CD4-positive, alpha-beta memory T cell (primary cell): Measurements from ENCODE around the gene AMOTL2. TPM values are rescaled to one million over a fixed set of nuclear protein-coding genes. Genes with fewer than 3 reads are reported as not detected.

Experiments used
- CTCF ChIA-PET: fragments of 350-600 bp; sonication (Branson Sonifier 250); formaldehyde crosslinking; loops from one replicate; lab custom pipeline; 2021; ENCODE audit warnings: inconsistent platforms; ENCODE audit not compliant: partially characterized antibody; lab: Charles Lee
- POLR2A ChIA-PET: fragments of 350-600 bp; sonication (Branson Sonifier 250); formaldehyde crosslinking; loops from one replicate; lab custom pipeline; 2021; ENCODE audit not compliant: partially characterized antibody; lab: Charles Lee
- DNase-seq, 5 donors: peaks; one replicate each; pipeline versions ENCODE4 v3.0.0 to v3.0.0-alpha.2; 2020 to 2022; ENCODE audit warnings: mixed read lengths in 1 of 5
- H3K27ac ChIP-seq: one replicate; pipeline ENCODE4 v1.7.0; 2013; ENCODE audit warnings: low read depth, low read length
- H3K27me3 ChIP-seq: 2 replicates; pipeline ENCODE4 v1.7.0; 2013; ENCODE audit warnings: mild to moderate bottlenecking, low read length, moderate library complexity; ENCODE audit not compliant: insufficient read depth
- H3K36me3 ChIP-seq: 2 replicates; pipeline ENCODE4 v1.7.0; 2013; ENCODE audit warnings: mild to moderate bottlenecking, low read length, moderate library complexity; ENCODE audit not compliant: insufficient read depth
- H3K4me1 ChIP-seq: 2 replicates; pipeline ENCODE4 v1.7.0; 2013; ENCODE audit warnings: mild to moderate bottlenecking, low read length, moderate library complexity; ENCODE audit not compliant: insufficient read depth
- H3K4me3 ChIP-seq, 2 donors: one replicate each; pipeline ENCODE4 v1.7.0; 2013; ENCODE audit warnings: low read length in 2 of 2, mild to moderate bottlenecking in 1 of 2
- H3K9me3 ChIP-seq, 2 donors: one replicate each; pipeline ENCODE4 v1.7.0; 2013; ENCODE audit warnings: low read length in 2 of 2, control low read depth in 1 of 2; ENCODE audit not compliant: control insufficient read depth in 1 of 2
- H3K27ac Mint-ChIP-seq, 7 donors: one replicate each; pipeline ENCODE4 v1.8.0; 2020 to 2021; ENCODE audit warnings: mixed read lengths in 7 of 7, mild to moderate bottlenecking in 6 of 7, inconsistent platforms in 3 of 7, moderate library complexity in 3 of 7
- H3K27me3 Mint-ChIP-seq, 2 donors: one replicate each; pipeline ENCODE4 v1.8.0; 2020 to 2021; ENCODE audit warnings: mixed read lengths in 2 of 2
- H3K36me3 Mint-ChIP-seq, 2 donors: one replicate each; pipeline ENCODE4 v1.8.0; 2020 to 2021; ENCODE audit warnings: mixed read lengths in 2 of 2, inconsistent platforms in 1 of 2, mild to moderate bottlenecking in 1 of 2
- H3K4me1 Mint-ChIP-seq, 4 donors: one replicate each; pipeline ENCODE4 v1.8.0; 2020 to 2021; ENCODE audit warnings: mixed read lengths in 4 of 4, mild to moderate bottlenecking in 1 of 4
- H3K4me3 Mint-ChIP-seq, 8 donors: one replicate each; pipeline ENCODE4 v1.8.0; 2020 to 2021; ENCODE audit warnings: mixed read lengths in 8 of 8, mild to moderate bottlenecking in 7 of 8, moderate library complexity in 6 of 8, inconsistent platforms in 3 of 8
- H3K9me3 Mint-ChIP-seq, 8 donors: one replicate each; pipeline ENCODE4 v1.8.0; 2020 to 2021; ENCODE audit warnings: mixed read lengths in 8 of 8, mild to moderate bottlenecking in 5 of 8, inconsistent platforms in 3 of 8, moderate library complexity in 1 of 8
- intact Hi-C: fragments of 100-400 bp; cut with micrococcal nuclease; formaldehyde crosslinking; loops from one replicate; pipeline ENCODE4 v1.15.1; 2023
- polyA plus RNA-seq, 2 donors: library from polyadenylated mRNA; unstranded; fragments of 300-500 nt; fragmentation: Illumina TruSeq; gene quantifications; one replicate each; pipeline ENCODE4 v1.2.3, GENCODE V29; 2021
- total RNA-seq, 2 experiments: library from RNA; stranded (reverse); gene quantifications; one replicate each; pipeline ENCODE4 v1.2.3, GENCODE V29; 2021

The AMOTL2 gene
- total and polyA plus RNA-seq, 4 experiments from 2014 or later, result 0.23 to 0.48 TPM; not detected in 2

- Histone ChIP-seq H3K36me3 (no peaks in the 10 kb centered on the region), H3K4me1 (no peaks in the 10 kb centered on the region), H3K9me3 (no peaks in the 10 kb centered on the region), H3K27me3 (no peaks in the 10 kb centered on the region), H3K4me3 (no peak overlapping the region), H3K27ac (no peak overlapping the region)
- DNase-seq, result no peak
- no peaks in the 10 kb centered on the region for H3K9me3 Mint-ChIP-seq
- H3K4me1 Mint-ChIP-seq, result no peaks in the 10 kb centered on the region
- ChIA-PET POLR2A (no interaction called here), CTCF (interaction anchor here (0.8 to 2.0 kb wide), 2 partner anchors 9 to 93 kb away, joined by 3 to 5 read pairs; no protein-coding TSS in a partner anchor)
- H3K27me3 Mint-ChIP-seq, result no peaks in the 10 kb centered on the region
- intact Hi-C loops, result no loop called here
- no peak overlapping the region for H3K4me3 Mint-ChIP-seq
- no peaks in the 10 kb centered on the region for H3K36me3 Mint-ChIP-seq
- H3K27ac Mint-ChIP-seq, result no peak overlapping the region
These were observed 17.7 kb downstream of the AMOTL2 start for GRCh38 chr3:134356411-134357040.

- intact Hi-C loops, result no loop called here
- ChIA-PET CTCF (no interaction called here), POLR2A (no interaction called here)
- Histone ChIP-seq H3K36me3 (no peaks in the 10 kb centered on the region), H3K27me3 (no peaks in the 10 kb centered on the region), H3K4me1 (no peaks in the 10 kb centered on the region), H3K27ac (no peak overlapping the region), H3K9me3 (no peaks in the 10 kb centered on the region), H3K4me3 (no peak overlapping the region)
- no peaks in the 10 kb centered on the region for H3K4me1 Mint-ChIP-seq
- H3K27ac Mint-ChIP-seq, result no peak overlapping the region
- H3K27me3 Mint-ChIP-seq, result no peaks in the 10 kb centered on the region
- no peak for DNase-seq
- H3K4me3 Mint-ChIP-seq, result no peak overlapping the region
- H3K36me3 Mint-ChIP-seq, result no peaks in the 10 kb centered on the region
- no peaks in the 10 kb centered on the region for H3K9me3 Mint-ChIP-seq
These were observed 18.8 kb downstream of the AMOTL2 start for GRCh38 chr3:134355416-134355815.

GRCh38 chr3:134354612-134355251 is 19.5 kb downstream of the AMOTL2 start:
- Histone ChIP-seq H3K4me3 (no peak overlapping the region), H3K27ac (no peak overlapping the region), H3K36me3 (no peaks in the 10 kb centered on the region), H3K9me3 (no peaks in the 10 kb centered on the region), H3K4me1 (no peaks in the 10 kb centered on the region), H3K27me3 (no peaks in the 10 kb centered on the region)
- no peaks in the 10 kb centered on the region for H3K4me1 Mint-ChIP-seq
- no peak for DNase-seq
- CTCF ChIA-PET, result no interaction called here
- no peaks in the 10 kb centered on the region for H3K9me3 Mint-ChIP-seq
- H3K27ac Mint-ChIP-seq, result no peak overlapping the region
- H3K4me3 Mint-ChIP-seq, result no peak overlapping the region
- POLR2A ChIA-PET, result no interaction called here
- H3K27me3 Mint-ChIP-seq, result no peaks in the 10 kb centered on the region
- intact Hi-C loops, result no loop called here
- no peaks in the 10 kb centered on the region for H3K36me3 Mint-ChIP-seq

- DNase-seq, result no peak
- CTCF ChIA-PET, result no interaction called here
- no peak overlapping the region for H3K4me3 ChIP-seq
- H3K27ac ChIP-seq, result no peak overlapping the region
- H3K27me3 ChIP-seq, result no peaks in the 10 kb centered on the region
- H3K36me3 ChIP-seq, result no peaks in the 10 kb centered on the region
- Mint-ChIP-seq H3K27ac (no peak overlapping the region), H3K9me3 (no peaks in the 10 kb centered on the region), H3K27me3 (no peaks in the 10 kb centered on the region), H3K4me3 (no peak overlapping the region), H3K36me3 (no peaks in the 10 kb centered on the region), H3K4me1 (no peaks in the 10 kb centered on the region)
- H3K9me3 ChIP-seq, result no peaks in the 10 kb centered on the region
- intact Hi-C loops, result no loop called here
- POLR2A ChIA-PET, result no interaction called here
- H3K4me1 ChIP-seq, result no peaks in the 10 kb centered on the region
These were observed 20.2 kb downstream of the AMOTL2 start for GRCh38 chr3:134353831-134354611.

GRCh38 chr3:134353171-134353825 is 20.9 kb downstream of the AMOTL2 start:
- Histone ChIP-seq H3K4me3 (no peak overlapping the region), H3K9me3 (no peaks in the 10 kb centered on the region), H3K27ac (no peak overlapping the region), H3K36me3 (no peaks in the 10 kb centered on the region), H3K27me3 (no peaks in the 10 kb centered on the region), H3K4me1 (no peaks in the 10 kb centered on the region)
- no peak overlapping the region for H3K27ac Mint-ChIP-seq
- ChIA-PET CTCF (no interaction called here), POLR2A (no interaction called here)
- peaks cover 0 to 3% (median 1%) of the 10 kb centered on the region in 8 donors for H3K9me3 Mint-ChIP-seq
- H3K27me3 Mint-ChIP-seq, result no peaks in the 10 kb centered on the region
- H3K4me1 Mint-ChIP-seq, result no peaks in the 10 kb centered on the region
- no peaks in the 10 kb centered on the region for H3K36me3 Mint-ChIP-seq
- DNase-seq, result no peak
- intact Hi-C loops, result no loop called here
- H3K4me3 Mint-ChIP-seq, result no peak overlapping the region

GRCh38 chr3:134352031-134352671 is 22.1 kb downstream of the AMOTL2 start:
- Mint-ChIP-seq H3K27ac (no peak overlapping the region), H3K9me3 (peaks cover 0 to 12% (median 2%) of the 10 kb centered on the region in 8 donors)

GRCh38 chr3:134351427-134351826 is 22.8 kb downstream of the AMOTL2 start:
- H3K9me3 ChIP-seq, result peaks cover 0 to 8% of the 10 kb centered on the region in 2 donors
- CTCF ChIA-PET, result no interaction called here
- Mint-ChIP-seq H3K4me1 (no peaks in the 10 kb centered on the region), H3K9me3 (peaks cover 0 to 19% (median 9%) of the 10 kb centered on the region in 8 donors), H3K4me3 (no peak overlapping the region), H3K27ac (no peak overlapping the region), H3K36me3 (no peaks in the 10 kb centered on the region), H3K27me3 (no peaks in the 10 kb centered on the region)
- no peaks in the 10 kb centered on the region for H3K4me1 ChIP-seq
- no peaks in the 10 kb centered on the region for H3K36me3 ChIP-seq
- H3K27ac ChIP-seq, result no peak overlapping the region
- H3K4me3 ChIP-seq, result no peak overlapping the region
- H3K27me3 ChIP-seq, result no peaks in the 10 kb centered on the region
- POLR2A ChIA-PET, result no interaction called here
- no peak for DNase-seq
- intact Hi-C loops, result no loop called here

More at GRCh38 chr3:134352031-134352671, 22.1 kb downstream of the AMOTL2 start:
- DNase-seq, result no peak
- Histone ChIP-seq H3K36me3 (no peaks in the 10 kb centered on the region), H3K27me3 (no peaks in the 10 kb centered on the region), H3K27ac (no peak overlapping the region), H3K4me1 (no peaks in the 10 kb centered on the region), H3K9me3 (peaks cover 0 to under 1% of the 10 kb centered on the region in 2 donors), H3K4me3 (no peak overlapping the region)
- intact Hi-C loops, result no loop called here
- ChIA-PET CTCF (no interaction called here), POLR2A (no interaction called here)
- Mint-ChIP-seq H3K4me3 (no peak overlapping the region), H3K4me1 (no peaks in the 10 kb centered on the region), H3K27me3 (no peaks in the 10 kb centered on the region), H3K36me3 (no peaks in the 10 kb centered on the region)
